GDM1 (cell line): ENCODE measurements around the gene SLC6A16.
"Not testable (repeated sequence)": the region's sequence is repeated elsewhere in the genome, so short reads cannot be mapped to it uniquely, and the experiment has no call there.

Source experiments
- DNase-seq: peaks from one replicate; lab custom pipeline; 2025; lab: John Stamatoyannopoulos, UW

Gene SLC6A16

DNA sequence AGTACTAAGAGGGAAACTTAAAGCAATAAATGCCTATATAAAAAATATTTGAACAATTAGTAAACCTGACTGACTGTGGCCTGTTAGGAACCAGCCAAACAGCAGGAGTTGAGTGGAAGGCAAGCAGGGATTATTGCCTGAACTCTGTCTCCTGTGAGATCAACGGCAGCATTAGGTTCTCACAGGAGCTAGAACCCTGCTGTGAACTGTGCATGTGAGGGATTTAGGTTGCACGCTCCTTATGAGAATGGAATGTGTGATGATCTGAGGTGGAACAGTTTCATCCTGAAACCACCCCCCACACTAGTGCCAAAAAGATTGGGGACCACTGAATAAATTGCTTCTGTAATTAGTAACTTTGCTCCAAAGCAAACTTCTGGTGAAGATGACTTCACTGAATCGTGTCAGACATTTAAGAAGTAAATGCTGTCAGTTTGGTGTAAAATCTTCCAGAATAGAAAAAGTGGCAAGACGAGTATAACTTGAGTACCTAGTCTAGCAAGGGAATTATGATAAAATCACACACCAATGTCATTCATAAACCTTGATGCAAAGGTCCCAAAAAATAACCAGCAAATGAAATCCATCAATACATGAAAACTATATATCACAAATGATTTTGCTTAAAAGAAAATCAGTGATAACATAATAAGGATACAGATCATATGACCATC lies 53.8 kb downstream of the SLC6A16 start:
- DNase-seq = no peak

GRCh38 chr19:49266409-49266808 lies 58.6 kb downstream of the SLC6A16 start:
- DNase-seq = not testable (repeated sequence)

DNA sequence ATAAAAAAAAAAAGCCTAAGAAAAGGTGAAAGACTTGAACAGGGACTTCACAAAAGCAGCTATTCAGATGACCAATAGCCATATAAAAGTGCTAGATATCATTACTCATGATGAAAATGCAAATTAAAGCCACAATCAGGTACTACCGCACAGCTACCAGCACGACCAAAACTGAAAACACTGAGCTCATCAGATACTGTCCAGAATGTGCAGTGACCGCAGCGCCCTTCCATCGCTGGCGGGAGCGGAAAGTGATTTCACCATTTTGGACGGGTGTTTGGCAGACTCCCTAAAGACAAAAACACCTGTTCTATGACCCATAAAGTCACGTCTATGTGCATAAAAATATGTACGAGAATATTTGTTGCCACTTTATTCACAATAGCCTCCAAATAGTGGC lies 60.7 kb downstream of the SLC6A16 start:
- DNase-seq = no peak

DNA sequence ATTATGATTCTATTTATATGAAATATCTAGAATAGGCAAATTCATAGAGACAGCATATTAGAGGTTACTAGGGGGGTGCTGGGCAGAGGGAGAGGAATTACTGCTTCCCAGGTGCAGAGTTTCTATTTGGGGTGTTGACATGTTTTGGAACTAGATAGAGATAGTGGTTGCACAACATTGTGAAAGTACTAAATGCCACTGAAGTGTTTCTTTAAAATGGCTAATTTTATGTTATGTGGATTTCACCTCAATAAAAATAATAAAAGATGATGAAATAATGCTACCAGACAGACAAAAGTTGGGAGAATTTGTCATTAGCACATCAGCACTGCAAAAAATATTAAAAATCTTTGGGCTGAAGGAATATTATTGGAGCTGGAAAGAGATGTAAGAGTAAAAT lies 63.4 kb downstream of the SLC6A16 start:
- DNase-seq = no peak

DNA sequence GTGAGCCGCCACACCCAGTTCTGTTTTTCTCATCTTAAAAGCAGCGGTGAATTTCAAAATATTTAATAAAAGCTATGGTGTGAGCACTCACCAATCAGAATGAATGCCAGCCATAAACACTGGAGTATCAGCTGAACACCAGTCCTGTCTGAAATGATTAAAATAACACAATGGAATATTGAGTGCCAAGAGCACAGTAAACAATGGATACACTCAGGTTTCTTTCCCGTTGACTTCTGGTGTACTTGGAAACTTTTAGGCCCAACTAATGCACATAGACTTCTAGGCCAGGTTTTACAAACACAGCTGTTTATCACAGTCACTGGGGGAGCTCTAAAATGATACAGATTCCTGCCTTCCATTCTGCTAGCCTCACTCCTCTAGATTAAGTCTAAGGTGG lies 68.3 kb downstream of the SLC6A16 start:
- no peak for DNase-seq

DNA sequence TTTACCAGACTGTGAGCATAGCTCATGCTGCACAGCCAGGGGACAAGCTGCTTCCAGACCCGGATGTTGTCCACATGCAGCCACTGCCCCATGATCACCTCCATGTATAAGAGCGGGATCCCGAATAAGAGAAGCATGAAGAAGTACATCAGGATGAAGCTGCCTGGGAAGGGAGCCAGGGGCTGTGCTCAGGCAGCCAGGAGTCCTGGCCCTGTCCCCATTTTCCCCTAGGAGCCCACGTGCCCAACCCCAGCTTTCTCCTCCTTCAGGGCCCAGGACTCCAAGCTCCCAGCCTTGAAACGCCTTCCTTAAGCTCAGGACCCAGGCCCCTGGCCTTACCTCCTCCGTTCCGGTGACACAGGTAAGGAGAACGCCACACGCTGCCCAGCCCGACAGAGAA lies 69.3 kb downstream of the SLC6A16 start:
- DNase-seq = no peak

GRCh38 chr19:49249933-49250332 lies 75.1 kb downstream of the SLC6A16 start:
- no peak for DNase-seq

DNA sequence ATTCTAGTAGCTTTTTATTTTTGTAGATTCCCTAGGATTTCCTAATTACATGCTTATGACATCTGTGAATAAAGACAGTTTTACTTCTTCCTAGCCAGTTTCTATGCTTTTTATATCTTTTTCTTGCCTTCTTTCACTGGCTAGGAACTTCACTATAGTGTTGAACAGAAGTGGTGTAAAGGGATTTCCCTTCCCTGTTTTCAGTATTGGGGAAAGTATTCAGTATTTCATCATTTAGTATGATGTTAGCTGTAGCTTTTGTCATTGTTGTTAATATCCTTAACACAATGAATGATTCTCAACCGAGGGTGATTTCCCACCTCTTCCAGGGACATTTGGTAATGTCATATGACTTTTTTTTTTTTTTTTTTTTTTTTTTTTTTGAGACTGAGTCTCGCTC lies 77.3 kb downstream of the SLC6A16 start:
- no peak for DNase-seq

DNA sequence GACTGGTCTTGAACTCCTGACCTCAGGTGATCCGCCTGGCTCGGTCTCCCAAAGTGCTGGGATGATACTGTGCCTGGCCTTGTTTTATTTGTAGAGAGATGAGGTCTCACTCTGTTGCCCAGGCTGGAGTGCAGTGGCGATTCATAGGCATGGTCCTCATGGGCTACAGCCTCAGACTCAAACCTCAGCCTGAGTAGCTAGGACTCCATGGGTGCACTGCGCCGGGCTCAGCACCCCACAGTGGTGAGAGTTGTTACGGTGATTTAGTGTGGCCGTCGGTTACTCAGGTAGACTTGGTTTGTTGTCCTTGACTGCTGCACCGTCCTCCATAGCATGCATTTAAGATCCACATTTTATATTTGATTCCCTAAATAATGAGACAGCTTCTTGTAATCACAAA lies 80.7 kb downstream of the SLC6A16 start:
- DNase-seq = no peak

- DNase-seq = no peak
Observed at GRCh38 chr19:49243726-49244125, 81.3 kb downstream of the SLC6A16 start.

GRCh38 chr19:49243129-49243528 lies 81.9 kb downstream of the SLC6A16 start:
- no peak for DNase-seq

- DNase-seq = no peak
Observed at GRCh38 chr19:49241769-49242168, 83.2 kb downstream of the SLC6A16 start.
